ENCODE data around the gene ARHGAP29. TPM values are rescaled to one million over a fixed set of nuclear protein-coding genes. Genes with fewer than 3 reads are reported as not detected.

ARHGAP29 gene
- total and polyA plus RNA-seq, 2 experiments from 2014 or later = 9.6 to 22.3 TPM

DNA sequence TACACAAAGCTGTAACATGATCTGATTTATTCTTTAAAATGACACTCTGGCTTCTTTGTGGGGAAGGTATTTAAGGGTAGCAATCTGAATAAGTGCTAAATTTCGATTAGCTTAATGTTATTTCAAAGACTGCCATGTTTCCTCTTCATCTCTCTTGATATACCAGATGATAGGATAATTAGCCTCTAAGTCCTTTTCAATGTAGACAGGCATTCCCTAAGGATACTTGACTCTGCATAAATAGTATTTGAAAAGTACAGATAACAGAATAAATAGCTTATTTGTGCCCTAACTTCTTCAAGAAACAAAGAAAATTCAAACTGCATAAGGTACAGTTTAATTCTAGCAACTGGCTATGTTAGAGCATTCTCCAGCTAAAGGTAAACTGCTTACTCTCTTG is 46.2 kb downstream of the ARHGAP29 start:
- H3K9me3 ChIP-seq (ENCODE audit: low read depth) = no peaks in the 10 kb centered on the region
- 88% methylated on average over 1 of the region's 1 CpG for WGBS (ENCODE audit: low lambda C conversion rate, missing lambda C conversion rate)
- H3K36me3 ChIP-seq (replicated peaks; ENCODE audit: insufficient read depth, low read depth) = no peaks in the 10 kb centered on the region
- no peak overlapping the region for H3K27ac ChIP-seq
- no peaks in the 10 kb centered on the region for H3K4me1 ChIP-seq (ENCODE audit: insufficient read depth)
- no peaks in the 10 kb centered on the region for H4K20me1 ChIP-seq (ENCODE audit: insufficient read depth, poor library complexity, severe bottlenecking)
- H3K27me3 ChIP-seq = no peaks in the 10 kb centered on the region
- no peak overlapping the region for H3K4me2 ChIP-seq
- no peak overlapping the region for H2AFZ ChIP-seq
- H3K9me2 ChIP-seq (replicated peaks; ENCODE audit: insufficient read depth) = no peaks in the 10 kb centered on the region
- no peak for DNase-seq (ENCODE audit: low spot score)
- H3K79me2 ChIP-seq = no peaks in the 10 kb centered on the region
- TF ChIP-seq EZH2 (IDR thresholded peaks at IDR 0.05; ENCODE audit: borderline replicate concordance) (no peak), EZH2phosphoT487 (IDR thresholded peaks at IDR 0.05; ENCODE audit: low read depth, severe bottlenecking, unreplicated experiment) (no peak), CTCF (IDR thresholded peaks at IDR 0.05; ENCODE audit: poor library complexity) (no peak)
- no peak overlapping the region for H3K4me3 ChIP-seq

- 88% methylated on average over 3 of the region's 3 CpGs for WGBS (ENCODE audit: low lambda C conversion rate, missing lambda C conversion rate)
- H2AFZ ChIP-seq = no peak overlapping the region
Measured at GRCh38 chr1:94186946-94187345, 50.4 kb downstream of the ARHGAP29 start.

DNA sequence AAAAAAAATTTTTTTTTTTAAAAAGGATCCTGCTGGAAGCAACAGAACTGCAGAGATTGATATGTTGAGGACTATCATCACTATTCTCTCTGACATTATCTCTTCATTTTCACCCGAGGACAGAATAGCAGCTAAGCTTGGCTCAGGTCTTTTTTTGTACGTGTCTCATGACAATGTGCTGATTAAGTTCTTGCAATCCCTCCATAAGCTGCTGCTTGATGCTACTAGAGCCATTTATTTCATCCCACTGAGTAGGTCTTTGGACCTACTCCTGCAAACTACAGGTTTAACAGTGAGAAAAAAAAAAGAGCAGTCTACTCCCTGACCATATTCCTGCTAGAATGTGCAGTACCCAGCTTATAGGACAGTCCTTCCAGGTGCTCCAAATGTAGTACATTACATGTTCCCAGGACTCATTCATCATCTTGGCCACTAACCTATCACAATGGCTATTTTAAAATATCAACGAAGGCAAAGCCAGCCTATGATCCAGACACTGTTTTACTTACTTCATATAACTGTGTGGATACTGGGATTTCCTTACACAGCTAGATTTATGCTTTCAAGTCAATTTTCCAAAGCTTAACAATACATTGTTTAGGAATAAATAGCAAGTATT is 54.1 kb downstream of the ARHGAP29 start:
- Histone ChIP-seq H3K4me3 (no peak overlapping the region), H3K79me2 (no peaks in the 10 kb centered on the region), H3K4me2 (no peak overlapping the region), H4K20me1 (ENCODE audit: insufficient read depth, poor library complexity, severe bottlenecking) (no peaks in the 10 kb centered on the region), H3K36me3 (replicated peaks; ENCODE audit: insufficient read depth, low read depth) (no peaks in the 10 kb centered on the region), H3K27me3 (no peaks in the 10 kb centered on the region), H2AFZ (no peak overlapping the region), H3K27ac (no peak overlapping the region), H3K9me2 (replicated peaks; ENCODE audit: insufficient read depth) (no peaks in the 10 kb centered on the region), H3K4me1 (ENCODE audit: insufficient read depth) (no peaks in the 10 kb centered on the region), H3K9me3 (ENCODE audit: low read depth) (no peaks in the 10 kb centered on the region)
- no peak for DNase-seq (ENCODE audit: low spot score)
- TF ChIP-seq EZH2phosphoT487 (IDR thresholded peaks at IDR 0.05; ENCODE audit: low read depth, severe bottlenecking, unreplicated experiment) (no peak), EZH2 (IDR thresholded peaks at IDR 0.05; ENCODE audit: borderline replicate concordance) (no peak), CTCF (IDR thresholded peaks at IDR 0.05; ENCODE audit: poor library complexity) (no peak)
- 83% methylated on average over 3 of the region's 3 CpGs for WGBS (ENCODE audit: low lambda C conversion rate, missing lambda C conversion rate)

More at GRCh38 chr1:94186946-94187345, 50.4 kb downstream of the ARHGAP29 start:
- Histone ChIP-seq H3K36me3 (replicated peaks; ENCODE audit: insufficient read depth, low read depth) (no peaks in the 10 kb centered on the region), H3K9me3 (ENCODE audit: low read depth) (no peaks in the 10 kb centered on the region), H3K79me2 (no peaks in the 10 kb centered on the region), H3K4me3 (no peak overlapping the region), H3K9me2 (replicated peaks; ENCODE audit: insufficient read depth) (no peaks in the 10 kb centered on the region), H3K27ac (no peak overlapping the region), H4K20me1 (ENCODE audit: insufficient read depth, poor library complexity, severe bottlenecking) (no peaks in the 10 kb centered on the region), H3K4me1 (ENCODE audit: insufficient read depth) (no peaks in the 10 kb centered on the region), H3K27me3 (no peaks in the 10 kb centered on the region), H3K4me2 (no peak overlapping the region)
- TF ChIP-seq EZH2 (IDR thresholded peaks at IDR 0.05; ENCODE audit: borderline replicate concordance) (no peak), CTCF (IDR thresholded peaks at IDR 0.05; ENCODE audit: poor library complexity) (no peak), EZH2phosphoT487 (IDR thresholded peaks at IDR 0.05; ENCODE audit: low read depth, severe bottlenecking, unreplicated experiment) (no peak)
- DNase-seq (ENCODE audit: low spot score) = no peak
